KMS-11 (cell line): Measurements from ENCODE around the gene SIRT2.

ENCODE experiments used
- H2AFZ ChIP-seq: fragments of 200-600 bp; sonication (generic); 2 replicates; pipeline ENCODE4 v1.6.1; 2016; ENCODE audit warnings: antibody characterized with exemption, mixed run types, low read depth
- H3K27ac ChIP-seq: fragments of 200-600 bp; sonication (generic); 2 replicates; pipeline ENCODE4 v1.6.1; 2016; ENCODE audit warnings: mild to moderate bottlenecking, mixed run types
- H3K27me3 ChIP-seq: fragments of 200-600 bp; sonication (generic); 2 replicates; pipeline ENCODE4 v1.6.1; 2017; ENCODE audit warnings: mild to moderate bottlenecking, low read depth, mixed run types, moderate library complexity; ENCODE audit not compliant: insufficient read depth
- H3K36me3 ChIP-seq: fragments of 200-600 bp; sonication (generic); 2 replicates; pipeline ENCODE4 v1.6.1; 2017; ENCODE audit warnings: mild to moderate bottlenecking, mixed run types; ENCODE audit not compliant: insufficient read depth
- H3K4me1 ChIP-seq: fragments of 200-600 bp; sonication (generic); 2 replicates; pipeline ENCODE4 v1.6.1; 2016; ENCODE audit warnings: mild to moderate bottlenecking, low read depth, mixed run types; ENCODE audit not compliant: poor library complexity, severe bottlenecking
- H3K4me2 ChIP-seq: fragments of 200-600 bp; sonication (generic); 2 replicates; pipeline ENCODE4 v1.7.0; 2016; ENCODE audit warnings: mild to moderate bottlenecking, mixed run types
- H3K4me3 ChIP-seq: fragments of 200-600 bp; sonication (generic); IDR thresholded peaks from 2 replicates; pipeline ENCODE4 v1.6.1; 2017; ENCODE audit warnings: low read depth, low read length, mixed read lengths; ENCODE audit not compliant: insufficient read depth
- H3K79me2 ChIP-seq: fragments of 200-600 bp; sonication (generic); 2 replicates; pipeline ENCODE4 v1.6.1; 2016; ENCODE audit warnings: low read depth, mixed run types; ENCODE audit not compliant: insufficient read depth
- H3K9ac ChIP-seq: fragments of 200-600 bp; sonication (generic); 2 replicates; pipeline ENCODE4 v1.6.1; 2016; ENCODE audit warnings: mild to moderate bottlenecking, mixed run types
- H4K20me1 ChIP-seq: fragments of 200-600 bp; sonication (generic); 2 replicates; pipeline ENCODE4 v1.6.1; 2016; ENCODE audit warnings: mild to moderate bottlenecking, mixed run types; ENCODE audit not compliant: insufficient read depth
- TF ChIP-seq, protein P1 (sequence below): fragments of 200-600 bp; sonication (generic); conservative IDR thresholded peaks from 2 replicates; pipeline ENCODE4 v1.6.1; 2017; ENCODE audit warnings: low read depth, mild to moderate bottlenecking, antibody characterized with exemption, low read length, moderate library complexity, mixed read lengths

Gene SIRT2

DNA sequence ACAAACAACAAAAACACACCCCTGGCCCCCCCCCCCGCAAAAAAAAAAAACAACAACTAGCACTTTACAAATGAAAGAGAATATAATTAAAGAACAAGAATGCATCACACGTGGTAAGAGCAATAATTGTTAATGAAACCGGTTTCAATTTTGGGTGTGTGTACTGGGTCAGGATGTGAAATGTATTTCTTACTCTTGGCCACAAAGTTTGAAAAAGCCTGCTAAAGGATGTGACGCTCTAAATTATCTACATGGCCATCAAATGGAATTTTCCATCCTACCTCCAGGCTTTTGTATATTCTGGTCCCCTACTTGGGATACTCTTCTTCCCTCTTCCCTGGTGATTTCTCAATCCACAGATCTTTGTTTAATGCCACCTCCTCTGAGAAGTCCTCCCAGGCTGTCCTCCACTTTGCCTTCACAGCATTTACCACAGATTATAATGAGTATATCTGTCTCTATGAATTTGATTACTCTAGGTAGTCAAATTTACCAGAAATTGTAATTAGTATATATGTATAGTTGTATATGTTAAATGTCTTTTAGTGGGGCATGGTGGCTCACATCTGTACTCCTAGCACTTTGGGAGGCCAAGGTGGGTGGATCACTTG is 29.1 kb upstream of the SIRT2 start:
- Histone ChIP-seq H3K4me1 (peaks cover 18% of the 10 kb centered on the region), H4K20me1 (no peaks in the 10 kb centered on the region), H3K4me2 (no peak overlapping the region), H3K4me3 (no peak overlapping the region), H2AFZ (no peak overlapping the region), H3K36me3 (0 out of 2 replicates have a peak, but pooled peaks cover 7% of the 10 kb centered on the region), H3K79me2 (peaks cover 20% of the 10 kb centered on the region), H3K27ac (no peak overlapping the region), H3K27me3 (no peaks in the 10 kb centered on the region), H3K9ac (no peak overlapping the region)
- TF ChIP-seq, protein P1, sequence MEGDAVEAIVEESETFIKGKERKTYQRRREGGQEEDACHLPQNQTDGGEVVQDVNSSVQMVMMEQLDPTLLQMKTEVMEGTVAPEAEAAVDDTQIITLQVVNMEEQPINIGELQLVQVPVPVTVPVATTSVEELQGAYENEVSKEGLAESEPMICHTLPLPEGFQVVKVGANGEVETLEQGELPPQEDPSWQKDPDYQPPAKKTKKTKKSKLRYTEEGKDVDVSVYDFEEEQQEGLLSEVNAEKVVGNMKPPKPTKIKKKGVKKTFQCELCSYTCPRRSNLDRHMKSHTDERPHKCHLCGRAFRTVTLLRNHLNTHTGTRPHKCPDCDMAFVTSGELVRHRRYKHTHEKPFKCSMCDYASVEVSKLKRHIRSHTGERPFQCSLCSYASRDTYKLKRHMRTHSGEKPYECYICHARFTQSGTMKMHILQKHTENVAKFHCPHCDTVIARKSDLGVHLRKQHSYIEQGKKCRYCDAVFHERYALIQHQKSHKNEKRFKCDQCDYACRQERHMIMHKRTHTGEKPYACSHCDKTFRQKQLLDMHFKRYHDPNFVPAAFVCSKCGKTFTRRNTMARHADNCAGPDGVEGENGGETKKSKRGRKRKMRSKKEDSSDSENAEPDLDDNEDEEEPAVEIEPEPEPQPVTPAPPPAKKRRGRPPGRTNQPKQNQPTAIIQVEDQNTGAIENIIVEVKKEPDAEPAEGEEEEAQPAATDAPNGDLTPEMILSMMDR: no peak

DNA sequence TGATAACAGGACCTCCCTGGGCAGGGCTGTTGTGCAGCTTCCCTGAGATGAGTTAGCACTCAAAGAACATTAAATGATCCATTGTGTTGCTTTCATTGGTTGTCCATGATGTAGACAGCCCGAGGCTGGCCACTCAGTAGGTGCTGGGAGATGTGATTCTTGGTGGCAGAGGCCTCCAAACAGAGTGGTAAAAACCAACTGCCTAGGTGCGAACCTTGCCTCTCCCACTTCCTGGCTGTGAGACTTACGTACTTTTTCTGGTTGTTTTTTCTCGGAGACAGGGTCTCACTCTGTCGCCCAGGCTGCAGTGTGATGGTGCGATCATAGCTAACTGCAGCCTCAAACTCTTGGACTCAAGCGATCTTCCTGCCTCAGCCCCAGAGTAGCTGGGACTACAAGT is 25.0 kb upstream of the SIRT2 start:
- H3K4me3 ChIP-seq: no peak overlapping the region
- TF ChIP-seq, protein P1: no peak
- H4K20me1 ChIP-seq: no peaks in the 10 kb centered on the region
- H3K79me2 ChIP-seq: no peaks in the 10 kb centered on the region
- no peaks in the 10 kb centered on the region for H3K27me3 ChIP-seq
- no peak overlapping the region for H2AFZ ChIP-seq
- no peak overlapping the region for H3K4me2 ChIP-seq
- H3K4me1 ChIP-seq: peaks cover 6% of the 10 kb centered on the region
- no peak overlapping the region for H3K27ac ChIP-seq
- no peaks in the 10 kb centered on the region for H3K36me3 ChIP-seq
- H3K9ac ChIP-seq: no peak overlapping the region

DNA sequence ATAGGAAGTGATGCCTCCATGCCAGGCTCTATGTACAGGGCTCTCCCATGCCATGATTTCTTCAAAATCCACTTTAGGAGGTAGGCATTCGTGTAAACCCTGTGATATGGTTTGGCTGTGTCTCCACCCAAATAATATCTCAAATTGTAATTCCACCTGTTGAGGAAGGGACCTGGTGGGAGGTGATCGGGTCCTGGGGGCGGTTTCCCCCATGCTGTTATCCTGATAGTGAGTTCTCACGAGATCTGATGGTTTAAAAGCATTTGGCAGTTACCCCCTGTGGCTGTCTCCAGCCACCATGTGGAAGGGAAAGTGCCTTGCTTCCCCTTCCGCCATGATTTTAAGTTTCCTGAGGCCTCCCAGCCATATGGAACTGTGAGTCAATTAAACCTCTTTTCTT is 23.1 kb upstream of the SIRT2 start:
- Histone ChIP-seq H2AFZ (no peak overlapping the region), H3K4me1 (no peaks in the 10 kb centered on the region), H3K9ac (no peak overlapping the region), H3K27me3 (no peaks in the 10 kb centered on the region), H3K79me2 (no peaks in the 10 kb centered on the region), H4K20me1 (no peaks in the 10 kb centered on the region), H3K4me2 (no peak overlapping the region), H3K27ac (no peak overlapping the region), H3K36me3 (no peaks in the 10 kb centered on the region), H3K4me3 (no peak overlapping the region)
- TF ChIP-seq, protein P1: no peak

DNA sequence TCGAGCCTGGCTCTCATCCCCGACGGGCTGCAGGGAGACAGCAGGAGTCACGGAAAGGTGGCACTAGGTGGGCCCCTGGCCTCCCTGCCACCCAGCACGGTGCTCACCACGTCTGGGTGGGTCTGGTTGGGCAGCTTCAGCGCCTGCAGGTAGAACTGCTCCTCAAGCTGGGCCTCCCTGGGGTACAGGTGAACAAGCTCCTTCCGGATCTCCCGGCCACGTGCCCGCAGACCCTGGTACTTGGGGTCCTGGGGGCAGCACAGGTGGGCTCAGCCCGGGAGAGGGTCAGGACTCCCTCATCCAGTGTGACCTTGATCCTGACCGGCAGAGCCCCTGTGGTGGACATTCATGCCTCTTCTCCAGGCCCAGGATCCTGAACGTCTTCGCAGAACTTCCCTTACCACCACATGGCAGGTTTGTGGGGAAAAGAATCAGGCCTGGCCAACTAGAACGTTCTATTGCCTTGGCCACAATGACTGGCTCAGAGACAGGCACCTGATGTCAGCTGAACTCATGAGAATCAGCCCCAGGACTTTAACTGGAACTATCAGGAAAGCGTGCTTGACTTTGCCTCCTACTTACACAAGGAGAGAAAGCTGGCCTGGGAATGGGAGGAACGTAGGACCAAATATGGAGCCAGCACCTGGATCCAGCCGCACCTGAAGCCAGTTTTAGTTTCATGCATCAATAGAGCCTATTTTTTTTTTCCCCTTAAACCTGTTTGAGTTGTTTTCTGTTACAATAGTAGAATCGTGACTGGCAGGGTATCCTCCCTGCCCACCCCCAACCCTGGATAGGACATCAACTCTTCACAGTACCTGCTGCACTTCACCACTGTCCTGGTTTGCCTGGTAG is 22.2 kb upstream of the SIRT2 start:
- H3K27ac ChIP-seq: no peak overlapping the region
- H3K9ac ChIP-seq: no peak overlapping the region
- no peaks in the 10 kb centered on the region for H3K36me3 ChIP-seq
- no peak overlapping the region for H3K4me3 ChIP-seq
- H2AFZ ChIP-seq: no peak overlapping the region
- H3K27me3 ChIP-seq: no peaks in the 10 kb centered on the region
- H3K4me1 ChIP-seq: no peaks in the 10 kb centered on the region
- no peaks in the 10 kb centered on the region for H4K20me1 ChIP-seq
- TF ChIP-seq, protein P1: no peak
- H3K4me2 ChIP-seq: no peak overlapping the region
- no peaks in the 10 kb centered on the region for H3K79me2 ChIP-seq
